DND-41 (cell line): ENCODE results near the gene BCL11A.

Experiments
- ATAC-seq: fragments of 200-7000 bp; cut with Tn5 transposase; 3 replicates; pipeline ENCODE4 v1.9.1; 2021; ENCODE audit warnings: low read depth; ENCODE audit not compliant: insufficient read depth
- DNase-seq: peaks from one replicate; pipeline ENCODE4 v3.0.0-alpha.2; 2020
- H2AFZ ChIP-seq: 2 replicates; pipeline ENCODE4 v1.6.0; 2012; ENCODE audit warnings: low read depth, low read length
- H3K27ac ChIP-seq: 2 replicates; pipeline ENCODE4 v1.5.1; 2012; ENCODE audit warnings: low read length, inconsistent platforms
- H3K27me3 ChIP-seq: fragments of 200-600 bp; sonication (generic); 2 replicates; pipeline ENCODE4 v1.6.0; 2012; ENCODE audit warnings: low read length, mild to moderate bottlenecking, inconsistent platforms; ENCODE audit not compliant: insufficient read depth, poor library complexity
- H3K36me3 ChIP-seq: 2 replicates; pipeline ENCODE4 v1.5.1; 2012; ENCODE audit warnings: low read length, inconsistent platforms; ENCODE audit not compliant: insufficient read depth
- H3K4me1 ChIP-seq: 2 replicates; pipeline ENCODE4 v1.5.1; 2012; ENCODE audit warnings: mild to moderate bottlenecking, low read length; ENCODE audit not compliant: insufficient read depth
- H3K4me2 ChIP-seq: 2 replicates; pipeline ENCODE4 v1.6.0; 2012; ENCODE audit warnings: mild to moderate bottlenecking, moderate library complexity, low read length, inconsistent platforms; ENCODE audit not compliant: insufficient read depth
- H3K4me3 ChIP-seq, 2 experiments: fragments of 200-600 bp in 1 of 2; shearing (Covaris generic) in 1 of 2; 2 replicates each; pipeline ENCODE4 v1.5.1; 2012 to 2016; ENCODE audit warnings: inconsistent platforms in 2 of 2, low read length in 2 of 2, mild to moderate bottlenecking in 2 of 2, low read depth in 1 of 2, moderate library complexity in 1 of 2
- H3K79me2 ChIP-seq: 2 replicates; pipeline ENCODE4 v1.6.0; 2012; ENCODE audit warnings: low read length, inconsistent platforms; ENCODE audit not compliant: insufficient read depth
- H3K9ac ChIP-seq: 2 replicates; pipeline ENCODE4 v1.6.0; 2012; ENCODE audit warnings: low read depth, mild to moderate bottlenecking, inconsistent platforms, low read length, moderate library complexity
- H3K9me3 ChIP-seq: 2 replicates; pipeline ENCODE4 v1.5.1; 2012; ENCODE audit warnings: low read length, moderate library complexity, mild to moderate bottlenecking, inconsistent platforms; ENCODE audit not compliant: insufficient read depth, severe bottlenecking
- H4K20me1 ChIP-seq: 2 replicates; pipeline ENCODE4 v1.6.0; 2012; ENCODE audit warnings: low read length; ENCODE audit not compliant: insufficient read depth
- EZH2 ChIP-seq: IDR thresholded peaks from 3 replicates; pipeline ENCODE4 v1.6.1; 2012; ENCODE audit warnings: borderline replicate concordance, low read depth, mild to moderate bottlenecking, moderate library complexity, low read length, inconsistent platforms; ENCODE audit not compliant: severe bottlenecking
- TF ChIP-seq, protein P1 (sequence below): IDR thresholded peaks from 2 replicates; pipeline ENCODE4 v1.5.1; 2012; ENCODE audit warnings: borderline replicate concordance, low read length, moderate library complexity, mild to moderate bottlenecking; ENCODE audit not compliant: poor library complexity, severe bottlenecking; ENCODE audit errors: extremely low read depth

Gene BCL11A

DNA sequence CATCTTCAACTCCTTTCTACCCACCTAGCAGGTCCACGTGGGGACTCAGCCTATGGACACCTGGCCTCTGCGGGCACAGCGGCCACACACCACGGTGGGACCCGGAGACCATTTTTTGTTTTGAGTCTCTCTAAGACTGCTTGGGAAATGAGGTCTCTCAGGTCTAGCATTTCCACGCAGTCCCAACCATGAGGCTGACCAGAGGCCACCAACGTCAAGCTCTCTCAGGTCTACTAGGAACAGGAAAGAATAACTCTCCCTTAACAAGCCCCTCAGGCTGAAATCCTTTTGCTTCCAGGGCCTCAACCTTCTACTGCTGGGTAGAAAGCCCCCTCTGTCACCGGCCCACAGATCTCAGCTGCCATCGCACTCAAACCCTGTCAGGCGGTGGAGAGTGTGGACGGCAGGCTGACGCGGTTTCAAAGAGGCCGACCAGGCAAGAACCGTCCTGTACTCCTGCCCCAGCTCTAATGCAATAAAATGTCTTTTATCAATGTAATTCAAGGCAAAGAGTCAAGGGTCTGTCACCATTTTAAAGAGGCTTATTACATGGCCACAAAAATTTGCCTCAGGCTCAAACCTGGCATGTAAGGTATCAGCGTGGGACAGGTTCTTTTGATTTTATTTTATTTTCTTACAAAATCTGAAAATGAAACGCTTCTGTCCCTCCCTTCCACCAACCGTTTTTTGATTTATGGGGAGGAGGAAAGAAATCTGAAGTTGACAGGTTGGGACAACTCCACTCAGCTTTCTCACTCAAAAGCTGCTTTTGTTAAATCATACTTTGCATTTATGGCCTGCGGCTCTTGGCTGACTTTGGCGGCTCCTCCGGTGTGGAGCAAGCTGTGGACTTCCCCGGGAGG is 74.0 kb downstream of the BCL11A start:
- Histone ChIP-seq H3K4me1 (no peaks in the 10 kb centered on the region), H2AFZ (no peak overlapping the region), H3K4me2 (no peak overlapping the region), H3K9ac (no peak overlapping the region), H3K27me3 (no peaks in the 10 kb centered on the region), H3K9me3 (no peaks in the 10 kb centered on the region), H3K27ac (no peak overlapping the region), H3K4me3 (no peak overlapping the region), H3K79me2 (peaks cover 97% of the 10 kb centered on the region), H3K36me3 (peaks cover 54% of the 10 kb centered on the region), H4K20me1 (peaks cover 43% of the 10 kb centered on the region)
- DNase-seq: no peak
- TF ChIP-seq EZH2: no peak
- TF ChIP-seq, protein P1, sequence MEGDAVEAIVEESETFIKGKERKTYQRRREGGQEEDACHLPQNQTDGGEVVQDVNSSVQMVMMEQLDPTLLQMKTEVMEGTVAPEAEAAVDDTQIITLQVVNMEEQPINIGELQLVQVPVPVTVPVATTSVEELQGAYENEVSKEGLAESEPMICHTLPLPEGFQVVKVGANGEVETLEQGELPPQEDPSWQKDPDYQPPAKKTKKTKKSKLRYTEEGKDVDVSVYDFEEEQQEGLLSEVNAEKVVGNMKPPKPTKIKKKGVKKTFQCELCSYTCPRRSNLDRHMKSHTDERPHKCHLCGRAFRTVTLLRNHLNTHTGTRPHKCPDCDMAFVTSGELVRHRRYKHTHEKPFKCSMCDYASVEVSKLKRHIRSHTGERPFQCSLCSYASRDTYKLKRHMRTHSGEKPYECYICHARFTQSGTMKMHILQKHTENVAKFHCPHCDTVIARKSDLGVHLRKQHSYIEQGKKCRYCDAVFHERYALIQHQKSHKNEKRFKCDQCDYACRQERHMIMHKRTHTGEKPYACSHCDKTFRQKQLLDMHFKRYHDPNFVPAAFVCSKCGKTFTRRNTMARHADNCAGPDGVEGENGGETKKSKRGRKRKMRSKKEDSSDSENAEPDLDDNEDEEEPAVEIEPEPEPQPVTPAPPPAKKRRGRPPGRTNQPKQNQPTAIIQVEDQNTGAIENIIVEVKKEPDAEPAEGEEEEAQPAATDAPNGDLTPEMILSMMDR: no peak
- ATAC-seq: no peak

DNA sequence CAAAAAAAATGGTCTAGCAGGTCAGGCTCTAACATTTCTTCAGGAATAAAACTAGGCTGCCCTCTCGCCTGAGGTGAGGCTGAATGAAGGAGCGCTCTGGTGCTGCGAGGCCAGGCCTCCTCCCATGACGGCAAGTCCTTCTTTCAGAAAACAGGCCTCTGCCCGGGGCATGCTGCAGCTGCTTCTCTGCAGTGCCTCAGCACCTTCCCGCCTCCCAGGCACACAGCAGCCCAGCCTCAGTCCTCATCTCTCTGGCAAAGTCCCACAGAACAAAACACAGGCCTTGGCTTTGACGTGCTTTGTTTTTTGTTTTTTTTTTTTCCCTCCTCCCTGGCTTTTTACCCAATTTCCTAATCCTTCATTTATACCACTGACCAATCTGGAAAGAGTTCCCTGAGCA is 74.8 kb downstream of the BCL11A start:
- Histone ChIP-seq H3K9me3 (no peaks in the 10 kb centered on the region), H3K27ac (no peak overlapping the region), H3K4me1 (no peaks in the 10 kb centered on the region), H3K27me3 (no peaks in the 10 kb centered on the region), H3K79me2 (peaks cover 96% of the 10 kb centered on the region), H2AFZ (no peak overlapping the region), H3K9ac (no peak overlapping the region), H3K36me3 (peaks cover 48% of the 10 kb centered on the region), H4K20me1 (peaks cover 38% of the 10 kb centered on the region), H3K4me3 (no peak overlapping the region), H3K4me2 (no peak overlapping the region)
- DNase-seq: no peak
- no peak for TF ChIP-seq EZH2
- TF ChIP-seq, protein P1: no peak
- no peak for ATAC-seq

DNA sequence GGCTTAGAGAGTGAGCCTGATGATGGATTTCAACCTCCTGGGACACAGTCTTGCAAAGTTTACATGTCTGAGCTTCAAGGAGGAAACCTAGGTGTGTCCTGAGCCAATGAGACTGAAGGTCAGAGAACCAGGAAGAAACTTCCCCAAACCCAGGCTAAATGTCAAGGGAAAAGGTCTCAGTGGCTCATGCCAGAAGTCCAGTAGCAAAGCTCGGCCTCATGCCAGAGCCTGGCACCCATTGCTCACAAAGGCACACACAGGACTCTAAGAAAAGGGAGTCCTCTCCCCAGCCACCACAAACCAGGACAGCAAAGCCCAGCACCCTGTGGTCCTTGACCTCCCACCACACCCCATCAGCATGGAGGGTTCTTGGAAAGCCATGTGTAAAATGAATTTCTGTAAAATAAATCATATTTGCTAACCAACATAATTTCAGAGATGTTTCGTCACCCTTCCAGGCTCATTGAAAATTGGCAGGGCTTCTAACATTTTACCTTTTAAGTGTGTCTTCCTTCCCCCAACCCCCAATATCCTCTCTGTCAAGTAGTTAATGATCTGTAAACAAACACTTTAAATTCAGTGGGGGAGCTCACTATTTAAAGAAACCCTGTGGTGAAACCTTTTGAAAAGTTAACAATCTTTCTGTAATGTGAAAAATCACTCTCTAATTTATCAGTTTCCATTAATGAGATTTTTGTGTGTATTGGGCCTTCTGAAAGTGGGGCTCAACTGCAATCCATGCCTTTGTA is 77.1 kb downstream of the BCL11A start:
- Histone ChIP-seq H3K36me3 (peaks cover 49% of the 10 kb centered on the region), H2AFZ (no peak overlapping the region), H3K9ac (no peak overlapping the region), H3K4me1 (no peaks in the 10 kb centered on the region), H3K79me2 (peaks cover 96% of the 10 kb centered on the region), H3K4me2 (no peak overlapping the region), H3K4me3 (no peak overlapping the region), H3K27me3 (no peaks in the 10 kb centered on the region), H3K9me3 (no peaks in the 10 kb centered on the region), H3K27ac (no peak overlapping the region; the same call in 1 of the 2 replicates), H4K20me1 (peaks cover 44% of the 10 kb centered on the region)
- no peak for TF ChIP-seq EZH2
- TF ChIP-seq, protein P1: no peak
- ATAC-seq (no peak), DNase-seq (no peak)
